Esophagus muscularis mucosa (tissue), 4 donors: ENCODE data around the gene POLE.

Experiments used
- EP300 ChIP-seq: sonication (generic); formaldehyde crosslinking; IDR thresholded peaks from one replicate; pipeline ENCODE4 v1.6.1; 2017; ENCODE audit warnings: antibody characterized with exemption
- POLR2A ChIP-seq: fragments of 450-650 bp; IDR thresholded peaks from one replicate; pipeline ENCODE4 v1.6.1; 2017; ENCODE audit warnings: antibody characterized with exemption, moderate library complexity, mild to moderate bottlenecking, low read depth
- TF ChIP-seq, protein P1 (sequence below), 3 experiments: fragments of 200-600 bp in 2 of 3; fragments of 450-650 bp in 1 of 3; sonication (generic) in 2 of 3; IDR thresholded peaks; one replicate each; pipeline ENCODE4 v1.5.1; 2017 to 2019; ENCODE audit warnings: antibody characterized with exemption in 3 of 3, mild to moderate bottlenecking in 2 of 3, moderate library complexity in 1 of 3

DNA sequence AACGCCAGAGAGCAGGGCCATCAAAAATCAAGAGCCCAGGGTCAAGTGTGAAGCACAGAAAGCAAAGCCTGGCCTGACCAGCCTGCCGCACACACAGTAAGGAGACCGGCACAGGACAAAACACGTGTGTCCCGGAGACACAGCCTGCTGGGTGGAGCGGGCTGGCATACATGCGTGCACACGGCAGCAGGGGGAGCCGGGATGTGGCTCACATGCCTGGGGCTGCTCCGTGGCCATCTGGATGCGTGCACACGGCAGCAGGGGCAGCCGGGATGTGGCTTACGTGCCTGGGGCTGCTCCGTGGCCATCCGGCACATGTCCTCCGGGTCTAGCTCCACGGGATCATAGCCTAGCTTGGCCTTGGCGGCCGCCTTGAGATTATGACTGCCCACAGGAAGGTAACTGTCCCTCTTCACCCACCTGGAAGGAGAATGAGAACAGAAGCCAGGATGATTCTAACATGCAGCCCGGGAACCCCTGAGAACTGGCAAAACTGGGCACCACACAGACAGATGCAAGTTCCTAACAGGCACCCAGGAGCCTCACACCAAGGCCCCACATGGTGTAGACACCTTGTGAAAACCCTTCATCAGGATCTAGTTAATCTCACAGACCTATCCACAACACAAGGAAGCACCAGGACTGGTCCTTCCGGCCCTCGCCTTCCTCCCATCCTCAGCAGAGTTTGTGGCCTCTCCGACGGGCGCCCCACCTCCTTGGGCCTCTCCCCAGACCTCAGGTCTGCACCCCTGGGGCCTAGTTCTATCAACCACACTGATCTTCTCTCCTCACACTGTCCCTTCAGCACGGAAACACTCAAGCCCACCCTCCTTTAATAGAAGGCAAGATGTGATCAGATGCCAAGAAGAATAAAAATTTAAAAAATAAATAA is 13.6 kb downstream of the POLE start:
- TF ChIP-seq POLR2A (no peak), EP300 (no peak)
- TF ChIP-seq, protein P1, sequence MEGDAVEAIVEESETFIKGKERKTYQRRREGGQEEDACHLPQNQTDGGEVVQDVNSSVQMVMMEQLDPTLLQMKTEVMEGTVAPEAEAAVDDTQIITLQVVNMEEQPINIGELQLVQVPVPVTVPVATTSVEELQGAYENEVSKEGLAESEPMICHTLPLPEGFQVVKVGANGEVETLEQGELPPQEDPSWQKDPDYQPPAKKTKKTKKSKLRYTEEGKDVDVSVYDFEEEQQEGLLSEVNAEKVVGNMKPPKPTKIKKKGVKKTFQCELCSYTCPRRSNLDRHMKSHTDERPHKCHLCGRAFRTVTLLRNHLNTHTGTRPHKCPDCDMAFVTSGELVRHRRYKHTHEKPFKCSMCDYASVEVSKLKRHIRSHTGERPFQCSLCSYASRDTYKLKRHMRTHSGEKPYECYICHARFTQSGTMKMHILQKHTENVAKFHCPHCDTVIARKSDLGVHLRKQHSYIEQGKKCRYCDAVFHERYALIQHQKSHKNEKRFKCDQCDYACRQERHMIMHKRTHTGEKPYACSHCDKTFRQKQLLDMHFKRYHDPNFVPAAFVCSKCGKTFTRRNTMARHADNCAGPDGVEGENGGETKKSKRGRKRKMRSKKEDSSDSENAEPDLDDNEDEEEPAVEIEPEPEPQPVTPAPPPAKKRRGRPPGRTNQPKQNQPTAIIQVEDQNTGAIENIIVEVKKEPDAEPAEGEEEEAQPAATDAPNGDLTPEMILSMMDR (IDR thresholded peaks at IDR 0.05): no peak
